IMR-90 (cell line): ENCODE measurements around the gene CCDC32. TPM values are rescaled to one million over a fixed set of nuclear protein-coding genes. Genes with fewer than 3 reads are reported as not detected.

ENCODE experiments used
- ATAC-seq: fragments of 200-7000 bp; cut with Tn5 transposase; 2 replicates; pipeline ENCODE4 v1.9.1; 2020; ENCODE audit warnings: low read depth, mild to moderate bottlenecking, moderate library complexity
- BruUV-seq: library from RNA; stranded (reverse); fragments of 400-500 nt; replicated peaks from 2 replicates; lab custom pipeline; 2021; lab: Mats Ljungman, UMichigan
- CTCF ChIA-PET: fragments of 300-600 bp; formaldehyde crosslinking; extraction: SDS; loops from one replicate; lab custom pipeline; 2021; ENCODE audit warnings: antibody characterized with exemption; lab: Yijun Ruan, JAX
- POLR2A ChIA-PET: fragments of 300-600 bp; sonication (Branson Sonifier 250); formaldehyde crosslinking; loops from one replicate; lab custom pipeline; 2022; ENCODE audit warnings: antibody characterized with exemption; ENCODE audit not compliant: unreplicated experiment; lab: Charles Lee
- DNase-seq: peaks from one replicate; pipeline ENCODE4 v3.0.0; 2013
- H2AFZ ChIP-seq: replicated peaks from 2 replicates; pipeline ENCODE3; 2013; ENCODE audit warnings: low read length, mild to moderate bottlenecking; ENCODE audit not compliant: poor library complexity
- H2AK5ac ChIP-seq: 2 replicates; pipeline ENCODE4 v1.6.1; 2013; ENCODE audit warnings: low read depth, low read length, inconsistent platforms
- H2AK9ac ChIP-seq: replicated peaks from 2 replicates; pipeline ENCODE3; 2013; ENCODE audit warnings: mild to moderate bottlenecking, low read depth, low read length, moderate library complexity; ENCODE audit not compliant: poor library complexity
- H2BK120ac ChIP-seq: 2 replicates; pipeline ENCODE4 v1.6.1; 2013; ENCODE audit warnings: low read depth, low read length, inconsistent platforms
- H2BK15ac ChIP-seq: 3 replicates; pipeline ENCODE4 v1.6.1; 2013; ENCODE audit warnings: low read depth, low read length, inconsistent platforms
- H2BK20ac ChIP-seq: 2 replicates; pipeline ENCODE4 v1.6.1; 2013; ENCODE audit warnings: low read depth, mild to moderate bottlenecking, inconsistent platforms, low read length, moderate library complexity
- H2BK5ac ChIP-seq: 2 replicates; pipeline ENCODE4 v1.6.1; 2013; ENCODE audit warnings: mild to moderate bottlenecking, low read depth, low read length, inconsistent platforms; ENCODE audit not compliant: poor library complexity, severe bottlenecking
- H3K14ac ChIP-seq: replicated peaks from 2 replicates; pipeline ENCODE4 v1.6.1; 2013; ENCODE audit warnings: low read depth, low read length, inconsistent platforms
- H3K18ac ChIP-seq: 2 replicates; pipeline ENCODE4 v1.6.1; 2013; ENCODE audit warnings: low read depth, low read length, control low read depth
- H3K23ac ChIP-seq: 2 replicates; pipeline ENCODE4 v1.6.1; 2013; ENCODE audit warnings: low read depth, low read length, inconsistent platforms
- H3K27ac ChIP-seq: 2 replicates; pipeline ENCODE4 v1.5.1; 2013; ENCODE audit warnings: mild to moderate bottlenecking, control low read depth, low read length; ENCODE audit not compliant: insufficient read depth
- H3K27me3 ChIP-seq: 2 replicates; pipeline ENCODE4 v1.6.1; 2013; ENCODE audit warnings: low read length; ENCODE audit not compliant: control insufficient read depth, insufficient read depth
- H3K36me3 ChIP-seq: 2 replicates; pipeline ENCODE4 v1.6.1; 2013; ENCODE audit warnings: low read length, mixed read lengths; ENCODE audit not compliant: control insufficient read depth, insufficient read depth
- H3K4ac ChIP-seq: 2 replicates; pipeline ENCODE4 v1.6.1; 2013; ENCODE audit warnings: low read depth, low read length, inconsistent platforms
- H3K4me1 ChIP-seq: 2 replicates; pipeline ENCODE4 v1.6.1; 2013; ENCODE audit warnings: low read length, mixed read lengths; ENCODE audit not compliant: control insufficient read depth, insufficient read depth
- H3K4me2 ChIP-seq: 2 replicates; pipeline ENCODE4 v1.6.1; 2013; ENCODE audit warnings: low read depth, mild to moderate bottlenecking, control low read depth, low read length, moderate library complexity
- H3K4me3 ChIP-seq: 2 replicates; pipeline ENCODE4 v1.5.1; 2013; ENCODE audit warnings: low read depth, mild to moderate bottlenecking, control low read depth, low read length, moderate library complexity; ENCODE audit not compliant: insufficient read depth
- H3K56ac ChIP-seq: 2 replicates; pipeline ENCODE4 v1.6.1; 2013; ENCODE audit warnings: low read length, inconsistent platforms; ENCODE audit not compliant: insufficient read depth; ENCODE audit errors: extremely low read depth
- H3K79me1 ChIP-seq, 2 experiments: 2 replicates each; pipeline ENCODE4 v1.6.1; 2013; ENCODE audit warnings: low read length in 2 of 2, inconsistent platforms in 1 of 2, low read depth in 1 of 2
- H3K9ac ChIP-seq: 2 replicates; pipeline ENCODE4 v1.6.1; 2013; ENCODE audit warnings: low read depth, low read length, control low read depth
- H3K9me1 ChIP-seq: 2 replicates; pipeline ENCODE4 v1.6.1; 2013; ENCODE audit warnings: low read length, inconsistent platforms; ENCODE audit not compliant: insufficient read depth
- H3K9me3 ChIP-seq: 2 replicates; pipeline ENCODE4 v1.6.1; 2013; ENCODE audit warnings: low read length; ENCODE audit not compliant: control insufficient read depth, insufficient read depth
- H4K20me1 ChIP-seq: 2 replicates; pipeline ENCODE4 v1.6.1; 2013; ENCODE audit warnings: low read length, inconsistent platforms; ENCODE audit not compliant: insufficient read depth
- H4K5ac ChIP-seq: 2 replicates; pipeline ENCODE4 v1.6.1; 2013; ENCODE audit warnings: mild to moderate bottlenecking, low read depth, low read length, control low read depth
- H4K8ac ChIP-seq, 2 experiments: 2 replicates each; pipeline ENCODE4 v1.6.1; 2013; ENCODE audit warnings: low read depth in 2 of 2, low read length in 2 of 2, control low read depth in 1 of 2, inconsistent platforms in 1 of 2
- H4K91ac ChIP-seq: 2 replicates; pipeline ENCODE4 v1.6.1; 2013; ENCODE audit warnings: low read depth, low read length, inconsistent platforms; ENCODE audit not compliant: insufficient read depth
- BHLHE40 ChIP-seq: fragments of 150-350 bp; IDR thresholded peaks from 2 replicates; pipeline ENCODE4 v1.6.1; 2016; ENCODE audit warnings: mild to moderate bottlenecking, low read depth, low read length
- CEBPB ChIP-seq: IDR thresholded peaks from 2 replicates; pipeline ENCODE4 v1.6.1; 2012; ENCODE audit warnings: low read depth, low read length, improper control_type of control experiment
- CHD1 ChIP-seq: IDR thresholded peaks from 2 replicates; pipeline ENCODE4 v1.6.1; 2012; ENCODE audit warnings: low read depth, low read length, improper control_type of control experiment
- CTCF ChIP-seq: conservative IDR thresholded peaks from 2 replicates; pipeline ENCODE4 v1.5.1; 2012; ENCODE audit warnings: mild to moderate bottlenecking, low read depth, low read length, improper control_type of control experiment
- ELK1 ChIP-seq: fragments of 150-350 bp; IDR thresholded peaks from 2 replicates; pipeline ENCODE4 v1.6.1; 2016; ENCODE audit warnings: low read depth, mild to moderate bottlenecking, low read length, moderate library complexity, borderline replicate concordance
- FOS ChIP-seq: fragments of 150-350 bp; IDR thresholded peaks from 2 replicates; pipeline ENCODE4 v1.6.1; 2016; ENCODE audit warnings: low read depth, low read length
- MAFK ChIP-seq: IDR thresholded peaks from 2 replicates; pipeline ENCODE4 v1.6.1; 2012; ENCODE audit warnings: low read depth, low read length, improper control_type of control experiment
- MAZ ChIP-seq: IDR thresholded peaks from 2 replicates; pipeline ENCODE4 v1.6.1; 2012; ENCODE audit warnings: low read depth, mild to moderate bottlenecking, low read length, improper control_type of control experiment, moderate library complexity, borderline replicate concordance
- MXI1 ChIP-seq: IDR thresholded peaks from 2 replicates; pipeline ENCODE4 v1.6.1; 2012; ENCODE audit warnings: low read depth, mild to moderate bottlenecking, low read length, moderate library complexity, borderline replicate concordance
- NFE2L2 ChIP-seq: fragments of 150-350 bp; IDR thresholded peaks from 2 replicates; pipeline ENCODE4 v1.6.1; 2016; ENCODE audit warnings: low read depth, mild to moderate bottlenecking, low read length
- POLR2A ChIP-seq: IDR thresholded peaks from 2 replicates; pipeline ENCODE4 v1.6.1; 2012; ENCODE audit warnings: mild to moderate bottlenecking, low read depth, low read length
- RAD21 ChIP-seq: IDR thresholded peaks from 2 replicates; pipeline ENCODE4 v1.6.1; 2012; ENCODE audit warnings: low read length, improper control_type of control experiment
- RCOR1 ChIP-seq: IDR thresholded peaks from 2 replicates; pipeline ENCODE4 v1.6.1; 2012; ENCODE audit warnings: mild to moderate bottlenecking, low read length, improper control_type of control experiment; ENCODE audit not compliant: insufficient replicate concordance
- RFX5 ChIP-seq: IDR thresholded peaks from 2 replicates; pipeline ENCODE4 v1.8.0; 2012; ENCODE audit warnings: low read depth, mild to moderate bottlenecking, low read length, moderate library complexity
- SMC3 ChIP-seq: fragments of 150-350 bp; IDR thresholded peaks from 2 replicates; pipeline ENCODE4 v1.6.1; 2016; ENCODE audit warnings: low read depth, mild to moderate bottlenecking, antibody characterized with exemption, low read length, moderate library complexity
- USF2 ChIP-seq: fragments of 150-350 bp; IDR thresholded peaks from 2 replicates; pipeline ENCODE4 v1.6.1; 2017; ENCODE audit warnings: mild to moderate bottlenecking, antibody characterized with exemption, low read length, low read depth
- WGBS, 2 experiments: methylation state at CpG; one replicate each; pipeline versions ENCODE4 v1.1.5 to v1.1.7; 2013; ENCODE audit warnings: missing lambda C conversion rate in 2 of 2; ENCODE audit not compliant: insufficient read length in 1 of 2; ENCODE audit errors: extremely low coverage in 2 of 2; 5-methylcytosine and 5-hydroxymethylcytosine counted together
- dilution Hi-C: fragments of 300-500 bp; cut with HindIII; formaldehyde crosslinking; loops from one replicate; pipeline ENCODE4 v1.14.3; 2018; ENCODE audit warnings: low sequenced_read_pairs; ENCODE audit not compliant: unreplicated experiment
- in situ Hi-C: fragments of 300-500 bp; cut with MboI; formaldehyde crosslinking; loops from 3 replicates; pipeline ENCODE4 v1.14.3; 2019; ENCODE audit warnings: low sequenced_read_pairs, inconsistent platforms, mixed read lengths
- intact Hi-C: fragments of 100-400 bp; cut with micrococcal nuclease; formaldehyde crosslinking; loops from 2 replicates; pipeline ENCODE4 v1.10.0; 2022
- polyA plus RNA-seq, 3 experiments: library from polyadenylated mRNA; depleted of rRNA; stranded (reverse); fragments of >200 nt; gene quantifications; 2 replicates each; pipeline ENCODE4 v1.2.3, GENCODE V29; 2012; ENCODE audit warnings: low replicate concordance in 1 of 3
- total RNA-seq: library from RNA; depleted of rRNA; stranded (reverse); fragments of >200 nt; gene quantifications from 2 replicates; pipeline ENCODE4 v1.2.3, GENCODE V29; 2012

CCDC32 gene
- total and polyA plus RNA-seq, 2 of the 4 experiments (the other 2 are of a cell fraction), result 14.8 to 15.1 TPM

GRCh38 chr15:40550341-40551037 lies 14.4 kb downstream of the CCDC32 start:
- Histone ChIP-seq H4K8ac (no peak overlapping the region), H2BK5ac (no peak overlapping the region), H3K79me1 (no peaks in the 10 kb centered on the region), H3K4me1 (no peaks in the 10 kb centered on the region), H3K27ac (no peak overlapping the region), H3K9me3 (no peaks in the 10 kb centered on the region), H3K23ac (no peak overlapping the region), H3K9ac (no peak overlapping the region), H4K20me1 (no peaks in the 10 kb centered on the region), H2AK9ac (no peak overlapping the region), H3K9me1 (no peaks in the 10 kb centered on the region; the same call in 1 of the 2 replicates), H3K36me3 (peaks cover 16% of the 10 kb centered on the region), H4K5ac (no peak overlapping the region), H3K56ac (no peak overlapping the region), H3K4me3 (no peak overlapping the region), H3K4me2 (no peak overlapping the region), H2BK15ac (no peak overlapping the region), H2AFZ (no peak overlapping the region), H4K91ac (no peak overlapping the region), H3K14ac (no peak overlapping the region), H2BK20ac (no peak overlapping the region), H2BK120ac (no peak overlapping the region), H3K27me3 (no peaks in the 10 kb centered on the region), H2AK5ac (no peak overlapping the region), H3K4ac (no peak overlapping the region), H3K18ac (no peak overlapping the region)
- ATAC-seq (no peak), DNase-seq (no peak)
- dilution Hi-C loops, result no loop called here
- no peak for TF ChIP-seq RAD21
- TF ChIP-seq MXI1, result no peak
- TF ChIP-seq BHLHE40, result no peak
- TF ChIP-seq CHD1, result no peak
- TF ChIP-seq RFX5, result no peak
- TF ChIP-seq ELK1, result no peak
- no peak for TF ChIP-seq USF2
- no peak for TF ChIP-seq MAZ
- no peak for TF ChIP-seq NFE2L2
- TF ChIP-seq FOS, result no peak
- no peak for TF ChIP-seq SMC3
- no peak for TF ChIP-seq MAFK
- no peak for TF ChIP-seq RCOR1
- no peak for TF ChIP-seq CTCF
- TF ChIP-seq POLR2A, result no peak
- TF ChIP-seq CEBPB, result no peak
- in situ Hi-C loops, result no loop called here
- POLR2A ChIA-PET, result interaction anchor here (0.6 kb wide), 1 partner anchor 433 kb away, joined by 3 read pairs; no protein-coding TSS in a partner anchor
- WGBS, 2 experiments, result no CpG with 5 or more reads among the region's 6 CpGs
- CTCF ChIA-PET, result interaction anchor here (0.6 kb wide), 1 partner anchor 12 kb away, joined by 3 read pairs; no protein-coding TSS in a partner anchor
- no TSS peak for BruUV-seq
- intact Hi-C loops, result no loop called here
